ENCODE data around the gene TMIGD2.
"Not testable (repeated sequence)": the region's sequence is repeated elsewhere in the genome, so short reads cannot be mapped to it uniquely, and the experiment has no call there.

TMIGD2 gene

GRCh38 chr19:4295972-4296771 is 6.0 kb downstream of the TMIGD2 start:
- DNase-seq: no peak

- DNase-seq: no peak
Measured at GRCh38 chr19:4294389-4294788, 7.8 kb downstream of the TMIGD2 start.

GRCh38 chr19:4292515-4292914 is 9.7 kb downstream of the TMIGD2 start:
- no peak for DNase-seq

GRCh38 chr19:4291184-4291732 is 10.9 kb downstream of the TMIGD2 start:
- no peak for DNase-seq

GRCh38 chr19:4288091-4288777 is 14.0 kb downstream of the TMIGD2 start:
- DNase-seq: no peak

GRCh38 chr19:4286141-4286540 is 16.0 kb downstream of the TMIGD2 start:
- DNase-seq: not testable (repeated sequence)

- no peak for DNase-seq
Measured at GRCh38 chr19:4284974-4285373, 17.2 kb downstream of the TMIGD2 start.

- no peak for DNase-seq
Measured at GRCh38 chr19:4284176-4284958, 17.8 kb downstream of the TMIGD2 start.

GRCh38 chr19:4279530-4280422 is 22.4 kb downstream of the TMIGD2 start:
- no peak for DNase-seq

- DNase-seq: no peak
Measured at GRCh38 chr19:4279267-4279529, 23.0 kb downstream of the TMIGD2 start.

GRCh38 chr19:4278419-4279266 is 23.5 kb downstream of the TMIGD2 start, which contains the start of gene SHD:
Gene SHD, plus strand, starts transcription at chr19:4279266. Its CDS starts 798 bp downstream, at chr19:4280064.
- no peak for DNase-seq

- DNase-seq: no peak
Measured at GRCh38 chr19:4278010-4278409, 24.2 kb downstream of the TMIGD2 start.

GRCh38 chr19:4277191-4277696 is 24.9 kb downstream of the TMIGD2 start:
- DNase-seq: no peak

GRCh38 chr19:4274321-4274686 is 27.9 kb downstream of the TMIGD2 start:
- DNase-seq: not testable (repeated sequence)

- DNase-seq: no peak
Measured at GRCh38 chr19:4272894-4273293, 29.3 kb downstream of the TMIGD2 start.

- DNase-seq: no peak
Measured at GRCh38 chr19:4268816-4269430, 33.3 kb downstream of the TMIGD2 start.

GRCh38 chr19:4267901-4268815 is 34.0 kb downstream of the TMIGD2 start:
- no peak for DNase-seq

- peak; percentile 60 to 70 for DNase-seq
Measured at GRCh38 chr19:4267101-4267900, 34.9 kb downstream of the TMIGD2 start.

All from stimulated activated CD4-positive, alpha-beta T cell treated with anti-CD3 and anti-CD28 coated beads, Interleukin-2, amount 100 ng/mL, for 48 hours (primary cell).